ENCODE measurements around the gene VTI1B. TPM values are rescaled to one million over a fixed set of nuclear protein-coding genes. Genes with fewer than 3 reads are reported as not detected.
"Not testable (repeated sequence)": the region's sequence is repeated elsewhere in the genome, so short reads cannot be mapped to it uniquely, and the experiment has no call there.

The VTI1B gene
- total and polyA plus RNA-seq, 2 experiments from 2014 or later: 55.0 to 115 TPM

- H3K79me2 ChIP-seq: peaks cover 21% of the 10 kb centered on the region
- no peaks in the 10 kb centered on the region for H3K36me3 ChIP-seq (replicated peaks; ENCODE audit: insufficient read depth, low read depth)
- whole genome bisulfite sequencing (ENCODE audit: low lambda C conversion rate, missing lambda C conversion rate): 65% methylated on average over 7 of the region's 7 CpGs
- TF ChIP-seq EZH2phosphoT487 (IDR thresholded peaks at IDR 0.05; ENCODE audit: low read depth, severe bottlenecking, unreplicated experiment) (no peak), CTCF (IDR thresholded peaks at IDR 0.05; ENCODE audit: poor library complexity) (no peak), EZH2 (IDR thresholded peaks at IDR 0.05; ENCODE audit: borderline replicate concordance) (no peak)
- no peaks in the 10 kb centered on the region for H3K9me2 ChIP-seq (replicated peaks; ENCODE audit: insufficient read depth)
- H3K4me1 ChIP-seq (ENCODE audit: insufficient read depth): no peaks in the 10 kb centered on the region
- H3K27ac ChIP-seq: no peak overlapping the region
- no peak overlapping the region for H3K4me2 ChIP-seq
- H2AFZ ChIP-seq: no peak overlapping the region
- no peaks in the 10 kb centered on the region for H4K20me1 ChIP-seq (ENCODE audit: insufficient read depth, poor library complexity, severe bottlenecking)
- no peak for DNase-seq (ENCODE audit: low spot score)
- no peaks in the 10 kb centered on the region for H3K27me3 ChIP-seq
- no peaks in the 10 kb centered on the region for H3K9me3 ChIP-seq (ENCODE audit: low read depth)
- no peak overlapping the region for H3K4me3 ChIP-seq
Observed at GRCh38 chr14:67602076-67602475, 72.4 kb downstream of the VTI1B start.

DNA sequence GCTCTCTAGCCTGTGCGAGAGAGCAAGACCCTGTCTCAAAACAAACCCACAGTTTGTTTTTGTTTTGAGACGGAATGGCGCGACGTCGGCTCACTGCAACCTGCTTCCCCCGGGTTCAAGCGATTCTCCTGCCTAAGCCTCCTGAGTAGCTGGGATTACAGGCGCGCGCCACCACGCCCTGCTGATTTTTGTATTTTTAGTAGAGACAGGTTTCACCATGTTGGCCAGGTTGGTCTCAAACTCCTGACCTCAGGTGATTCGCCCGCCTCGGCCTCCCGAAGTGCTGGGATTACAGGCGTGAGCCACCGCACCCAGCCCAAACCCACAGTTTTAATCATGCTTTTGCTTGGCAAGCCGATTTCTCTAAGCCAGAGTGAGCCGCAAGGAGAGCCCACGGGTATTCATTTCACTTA is 73.9 kb downstream of the VTI1B start:
- peak overlapping the region; percentile 85 for H3K4me3 ChIP-seq
- H3K9me2 ChIP-seq (replicated peaks; ENCODE audit: insufficient read depth); H3K27me3 ChIP-seq; H3K9me3 ChIP-seq (ENCODE audit: low read depth); H3K36me3 ChIP-seq (replicated peaks; ENCODE audit: insufficient read depth, low read depth); DNase-seq (ENCODE audit: low spot score); H4K20me1 ChIP-seq (ENCODE audit: insufficient read depth, poor library complexity, severe bottlenecking); H3K4me1 ChIP-seq (ENCODE audit: insufficient read depth): not testable (repeated sequence)
- H2AFZ ChIP-seq: peak overlapping the region; percentile 97
- peak overlapping the region; percentile 95 for H3K27ac ChIP-seq
- peaks cover 31% of the 10 kb centered on the region for H3K79me2 ChIP-seq
- peak overlapping the region; percentile 81 for H3K4me2 ChIP-seq
- WGBS (ENCODE audit: low lambda C conversion rate, missing lambda C conversion rate): 94% methylated on average over 21 of the region's 21 CpGs

DNA sequence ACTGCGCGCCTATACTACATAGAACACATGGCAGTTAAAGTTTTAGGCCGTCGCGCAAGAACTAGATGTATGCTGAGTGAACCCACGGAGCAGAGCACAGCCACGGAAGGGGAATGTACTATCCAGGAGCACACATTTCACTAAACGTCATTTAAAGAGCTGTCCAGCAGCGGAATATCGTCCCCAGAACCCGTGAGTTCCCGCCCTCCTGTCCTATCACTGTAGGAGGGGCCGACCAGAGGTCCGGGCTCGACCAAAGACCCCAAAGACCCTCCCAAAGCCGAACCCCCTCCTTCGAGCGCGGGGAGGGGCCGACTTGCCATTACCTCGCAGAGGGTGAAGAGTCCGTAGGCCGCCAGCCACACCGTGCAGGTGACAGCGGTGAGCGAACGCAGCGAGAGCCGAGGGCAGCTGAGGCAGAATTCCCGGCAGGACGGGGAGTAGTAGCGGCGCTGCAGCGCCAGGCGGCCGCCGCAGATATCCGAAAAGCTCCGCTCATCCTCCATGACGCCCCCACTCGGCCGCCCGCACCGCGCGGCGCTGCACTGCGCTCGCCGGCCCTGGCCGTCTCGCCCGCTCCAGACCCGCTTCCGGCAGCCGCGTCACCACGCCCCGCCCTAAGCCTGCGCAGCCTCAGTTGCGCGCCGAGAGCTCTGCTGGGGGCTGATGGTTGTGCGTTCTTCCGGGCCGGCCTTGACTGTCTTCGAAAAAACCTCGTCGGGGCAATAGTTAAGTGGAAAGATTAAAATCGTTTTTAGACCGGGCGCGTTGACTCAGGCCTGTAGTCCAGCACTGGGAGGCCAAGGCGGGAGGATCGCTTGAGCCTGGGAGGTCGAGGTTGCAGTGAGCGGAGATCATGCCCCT is 74.5 kb downstream of the VTI1B start, which contains the start of gene PIGH:
TSS of gene PIGH (minus strand) at position 571 of the 864 bp plus-strand sequence. CDS start at position 506, 65 bp downstream.
- peak within 1 kb of the TSS; percentile 95 for H3K27ac ChIP-seq
- H3K27me3 ChIP-seq: no peaks in the 10 kb centered on the region
- H3K9me3 ChIP-seq (ENCODE audit: low read depth): no peaks in the 10 kb centered on the region
- H3K4me2 ChIP-seq: peak within 1 kb of the TSS; percentile 81
- H4K20me1 ChIP-seq (ENCODE audit: insufficient read depth, poor library complexity, severe bottlenecking): no peaks in the 10 kb centered on the region
- H3K4me1 ChIP-seq (ENCODE audit: insufficient read depth): no peaks in the 10 kb centered on the region
- peak; percentile 95 for DNase-seq (ENCODE audit: low spot score)
- no peaks in the 10 kb centered on the region for H3K9me2 ChIP-seq (replicated peaks; ENCODE audit: insufficient read depth)
- 7% methylated on average over 68 of the region's 77 CpGs for WGBS (ENCODE audit: low lambda C conversion rate, missing lambda C conversion rate)
- H2AFZ ChIP-seq: peak within 1 kb of the TSS; percentile 97
- H3K4me3 ChIP-seq: peak within 1 kb of the TSS; percentile 85
- TF ChIP-seq CTCF (IDR thresholded peaks at IDR 0.05; ENCODE audit: poor library complexity) (peak; percentile 55), EZH2 (IDR thresholded peaks at IDR 0.05; ENCODE audit: borderline replicate concordance) (no peak)
- H3K36me3 ChIP-seq (replicated peaks; ENCODE audit: insufficient read depth, low read depth): no peaks in the 10 kb centered on the region
- H3K79me2 ChIP-seq: peaks cover 31% of the 10 kb centered on the region

Small RNA genes within 50 kb of the gene (small RNA-seq; reads per million reads assigned to genes)
- gene AL132640.3 (not detected), gene RF00019 (not detected), gene RN7SL369P (not detected), gene RNA5SP386 (not detected)

Other genes starting within 250 kb of the VTI1B start
- 11.7 and 18.3 TPM in 2 replicates for gene TMEM229B, start 185.9 kb downstream of the VTI1B start, total RNA-seq
- 19.8 and 25.6 TPM in 2 replicates for gene TMEM229B, start 185.9 kb downstream of the VTI1B start, polyA plus RNA-seq
- 17.1 and 19.5 TPM in 2 replicates for gene PLEKHH1, start 141.3 kb downstream of the VTI1B start, total RNA-seq
- gene PLEKHH1, start 141.3 kb downstream of the VTI1B start, polyA plus RNA-seq: 12.8 and 16.9 TPM in 2 replicates
- gene PIGH, start 74.4 kb downstream of the VTI1B start, total RNA-seq: 51.2 and 64.4 TPM in 2 replicates
- 66.4 and 75.8 TPM in 2 replicates for gene PIGH, start 74.4 kb downstream of the VTI1B start, polyA plus RNA-seq
- gene ARG2, start 54.7 kb downstream of the VTI1B start, total RNA-seq: 22.3 and 35.0 TPM in 2 replicates
- gene ARG2, start 54.7 kb downstream of the VTI1B start, polyA plus RNA-seq: 29.0 and 33.3 TPM in 2 replicates
- gene RDH11, start 21.1 kb upstream of the VTI1B start, total RNA-seq: 148 and 161 TPM in 2 replicates
- 164 and 173 TPM in 2 replicates for gene RDH11, start 21.1 kb upstream of the VTI1B start, polyA plus RNA-seq
- gene RDH12, start 27.3 kb upstream of the VTI1B start, total RNA-seq: 1.1 and 1.5 TPM in 2 replicates
- 0.85 and 1.7 TPM in 2 replicates for gene RDH12, start 27.3 kb upstream of the VTI1B start, polyA plus RNA-seq
- gene ZFYVE26, start 142.0 kb upstream of the VTI1B start, total RNA-seq: 23.9 and 32.3 TPM in 2 replicates
- gene ZFYVE26, start 142.0 kb upstream of the VTI1B start, polyA plus RNA-seq: 5.5 and 6.4 TPM in 2 replicates
- 18.0 and 27.3 TPM in 2 replicates for gene RAD51B, start 145.1 kb upstream of the VTI1B start, total RNA-seq
- gene RAD51B, start 145.1 kb upstream of the VTI1B start, polyA plus RNA-seq: 10.1 and 17.2 TPM in 2 replicates